Measurements from ENCODE around the gene ABCC3. TPM values are rescaled to one million over a fixed set of nuclear protein-coding genes. Genes with fewer than 3 reads are reported as not detected.
"Not testable (repeated sequence)": the region's sequence is repeated elsewhere in the genome, so short reads cannot be mapped to it uniquely, and the experiment has no call there.

ABCC3 gene
- total and polyA plus RNA-seq, 5 experiments from 2014 or later, result 0.10 TPM; not detected in 4

GRCh38 chr17:50675190-50675589 is 40.5 kb downstream of the ABCC3 start:
- Mint-ChIP-seq H3K9me3 (no peaks in the 10 kb centered on the region), H3K4me3 (no peak overlapping the region), H3K27me3 (peaks cover 2 to 9% (median 8%) of the 10 kb centered on the region in 5 donors), H3K27ac (no peak overlapping the region), H3K36me3 (no peaks in the 10 kb centered on the region), H3K4me1 (peaks cover 0 to 2% (median 0%) of the 10 kb centered on the region in 4 donors)
- DNase-seq, result no peak
- POLR2A ChIA-PET, result no interaction called here
- ATAC-seq, result no peak

DNA sequence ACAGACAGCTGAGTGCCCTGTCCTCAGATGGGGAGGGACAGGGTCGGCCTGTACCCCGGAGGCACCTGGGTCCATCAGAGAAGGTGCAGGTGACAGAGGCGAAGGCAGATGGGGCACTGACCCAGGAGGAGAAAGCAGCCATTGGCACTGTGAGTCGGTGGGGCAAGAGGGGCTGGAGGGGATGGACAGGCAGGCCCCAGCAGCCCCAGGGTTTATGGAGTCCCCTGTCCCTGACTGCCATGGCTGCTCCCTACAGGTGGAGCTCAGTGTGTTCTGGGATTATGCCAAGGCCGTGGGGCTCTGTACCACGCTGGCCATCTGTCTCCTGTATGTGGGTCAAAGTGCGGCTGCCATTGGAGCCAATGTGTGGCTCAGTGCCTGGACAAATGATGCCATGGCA is 40.9 kb downstream of the ABCC3 start:
- H3K36me3 Mint-ChIP-seq, result no peaks in the 10 kb centered on the region
- no peak for ATAC-seq
- H3K27me3 Mint-ChIP-seq, result peaks cover 4 to 13% (median 9%) of the 10 kb centered on the region in 5 donors
- no peak overlapping the region for H3K27ac Mint-ChIP-seq
- peaks cover 0 to 2% (median 0%) of the 10 kb centered on the region in 4 donors for H3K4me1 Mint-ChIP-seq
- H3K4me3 Mint-ChIP-seq, result no peak overlapping the region
- no peak for DNase-seq
- POLR2A ChIA-PET, result no interaction called here
- H3K9me3 Mint-ChIP-seq, result no peaks in the 10 kb centered on the region

GRCh38 chr17:50676065-50676975 is 41.6 kb downstream of the ABCC3 start:
- Mint-ChIP-seq H3K27me3 (peaks cover 6 to 20% (median 13%) of the 10 kb centered on the region in 5 donors), H3K9me3 (no peaks in the 10 kb centered on the region), H3K4me1 (peaks cover under 1 to 3% (median 3%) of the 10 kb centered on the region in 4 donors), H3K4me3 (no peak overlapping the region), H3K27ac (peak overlapping the region in 1 of 10 donors; percentile 32), H3K36me3 (no peaks in the 10 kb centered on the region)
- ATAC-seq (no peak), DNase-seq (no peak)
- POLR2A ChIA-PET, result no interaction called here

DNA sequence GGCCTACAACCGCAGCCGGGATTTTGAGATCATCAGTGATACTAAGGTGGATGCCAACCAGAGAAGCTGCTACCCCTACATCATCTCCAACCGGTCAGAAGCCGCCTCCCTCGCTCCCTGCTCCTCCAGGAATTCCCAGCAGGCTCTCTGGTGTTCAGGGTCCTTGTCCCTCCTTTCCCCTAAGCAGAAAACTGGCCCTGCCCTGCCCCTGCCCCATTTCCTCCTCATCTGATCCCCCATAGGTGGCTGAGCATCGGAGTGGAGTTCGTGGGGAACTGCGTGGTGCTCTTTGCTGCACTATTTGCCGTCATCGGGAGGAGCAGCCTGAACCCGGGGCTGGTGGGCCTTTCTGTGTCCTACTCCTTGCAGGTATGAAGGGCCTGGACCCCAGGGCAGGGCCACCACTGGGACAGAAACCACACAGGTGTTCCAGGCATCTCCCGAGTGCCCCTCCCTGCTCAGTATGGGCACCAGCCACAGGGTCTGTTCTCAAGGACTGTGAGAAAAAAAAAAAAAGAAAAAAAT is 43.2 kb downstream of the ABCC3 start:
- POLR2A ChIA-PET, result no interaction called here
- peaks cover 2 to 7% (median 5%) of the 10 kb centered on the region in 4 donors for H3K4me1 Mint-ChIP-seq
- DNase-seq, result no peak
- peak overlapping the region in 1 of 10 donors; percentile 27 for H3K27ac Mint-ChIP-seq
- peaks cover 7 to 31% (median 17%) of the 10 kb centered on the region in 5 donors for H3K27me3 Mint-ChIP-seq
- H3K4me3 Mint-ChIP-seq, result no peak overlapping the region
- no peak for ATAC-seq
- no peaks in the 10 kb centered on the region for H3K36me3 Mint-ChIP-seq
- H3K9me3 Mint-ChIP-seq, result no peaks in the 10 kb centered on the region

- peaks cover 2 to 7% (median 5%) of the 10 kb centered on the region in 4 donors for H3K4me1 Mint-ChIP-seq
- DNase-seq (no peak), ATAC-seq (no peak)
- peaks cover 7 to 31% (median 17%) of the 10 kb centered on the region in 5 donors for H3K27me3 Mint-ChIP-seq
- H3K27ac Mint-ChIP-seq, result no peak overlapping the region
- no peaks in the 10 kb centered on the region for H3K36me3 Mint-ChIP-seq
- no peaks in the 10 kb centered on the region for H3K9me3 Mint-ChIP-seq
- no peak overlapping the region for H3K4me3 Mint-ChIP-seq
- POLR2A ChIA-PET, result no interaction called here
These were observed 44.4 kb downstream of the ABCC3 start for GRCh38 chr17:50679008-50679544.

DNA sequence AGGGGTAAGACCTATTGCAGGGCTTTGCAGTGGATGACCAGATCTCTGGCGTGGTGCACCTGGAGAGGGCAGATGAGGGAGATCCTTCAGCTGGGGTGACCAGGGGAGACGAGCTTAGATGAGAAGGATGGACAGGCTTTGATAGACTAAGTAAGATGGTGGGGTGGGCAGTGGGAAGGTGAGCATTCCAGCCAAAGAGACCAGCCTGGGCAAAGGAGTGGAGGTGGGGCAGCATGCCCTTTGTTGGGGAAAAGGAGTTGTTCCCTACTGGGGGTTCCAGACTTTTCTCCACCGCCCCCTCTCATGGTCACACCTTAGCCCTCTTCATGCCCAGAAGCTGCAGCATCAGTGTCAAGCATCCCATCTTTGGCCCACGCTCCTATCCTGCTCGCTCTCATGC is 45.4 kb downstream of the ABCC3 start:
- Mint-ChIP-seq H3K36me3 (no peaks in the 10 kb centered on the region), H3K4me1 (peaks cover 2 to 7% (median 5%) of the 10 kb centered on the region in 4 donors), H3K27ac (peak overlapping the region in 1 of 10 donors; percentile 42), H3K9me3 (no peaks in the 10 kb centered on the region), H3K27me3 (peaks cover 7 to 31% (median 17%) of the 10 kb centered on the region in 5 donors), H3K4me3 (no peak overlapping the region)
- POLR2A ChIA-PET, result no interaction called here
- DNase-seq (no peak), ATAC-seq (no peak)

GRCh38 chr17:50680543-50681262 is 46.0 kb downstream of the ABCC3 start:
- DNase-seq, H3K9me3 Mint-ChIP-seq, H3K27ac Mint-ChIP-seq, ATAC-seq, POLR2A ChIA-PET, H3K4me1 Mint-ChIP-seq, H3K36me3 Mint-ChIP-seq: not testable (repeated sequence)
- Mint-ChIP-seq H3K27me3 (peaks cover 8 to 31% (median 17%) of the 10 kb centered on the region in 5 donors), H3K4me3 (peak overlapping the region in 1 of 10 donors; percentile 56)

DNA sequence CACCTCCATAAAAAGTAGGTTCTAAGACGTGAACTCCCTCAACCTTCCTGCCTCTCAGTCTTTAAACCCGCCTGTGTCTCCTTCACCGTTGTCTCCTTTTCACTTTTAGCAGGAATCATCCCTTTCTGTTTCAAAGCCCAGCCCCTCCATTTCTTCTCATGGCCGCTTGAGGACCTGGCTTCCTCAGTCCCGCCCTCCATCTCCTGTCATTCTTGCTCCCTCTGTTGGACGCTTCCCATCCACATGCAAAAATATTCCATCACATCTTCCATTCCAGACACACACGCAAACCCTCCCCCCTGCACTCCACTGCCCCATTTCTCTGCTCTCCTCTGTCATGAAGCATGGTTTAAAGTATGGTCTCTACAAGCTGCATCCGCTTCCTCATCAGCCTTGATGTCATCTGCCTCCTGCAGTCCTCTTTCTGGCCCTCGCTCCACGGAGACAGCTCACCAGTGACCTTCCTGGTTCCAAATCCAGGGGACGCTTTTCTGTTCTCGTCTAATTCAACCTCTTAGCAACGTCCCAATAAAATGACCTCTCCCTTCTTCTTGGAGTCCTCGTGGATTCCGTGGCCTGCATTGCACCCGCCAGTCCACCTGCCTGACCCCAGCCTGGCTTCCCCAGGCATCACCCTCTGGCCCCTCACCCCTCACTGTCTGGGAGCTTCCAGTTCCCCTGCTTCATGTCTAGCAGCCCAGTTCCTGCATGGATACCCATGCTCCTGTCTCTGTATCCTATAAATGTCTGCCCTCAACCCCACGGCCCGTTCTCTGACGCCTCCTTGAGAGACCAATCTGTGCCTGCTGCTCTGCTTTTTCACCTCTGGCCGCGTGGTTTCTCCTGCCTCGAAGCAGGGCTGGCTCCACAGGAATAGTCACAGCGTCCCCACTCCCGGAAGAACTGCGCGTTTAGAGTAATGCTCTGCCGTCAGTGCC is 46.9 kb downstream of the ABCC3 start:
- POLR2A ChIA-PET, result no interaction called here
- H3K4me3 Mint-ChIP-seq, result peak overlapping the region in 1 of 10 donors; percentile 56
- no peak for DNase-seq
- ATAC-seq, result no peak
- peaks cover 8 to 31% (median 18%) of the 10 kb centered on the region in 5 donors for H3K27me3 Mint-ChIP-seq
- no peaks in the 10 kb centered on the region for H3K36me3 Mint-ChIP-seq
- peaks cover 2 to 7% (median 5%) of the 10 kb centered on the region in 4 donors for H3K4me1 Mint-ChIP-seq
- H3K9me3 Mint-ChIP-seq, result no peaks in the 10 kb centered on the region
- peak overlapping the region in 3 of 10 donors; percentile 8 to 58 (median 48) for H3K27ac Mint-ChIP-seq

- Mint-ChIP-seq H3K27me3 (peaks cover 8 to 31% (median 19%) of the 10 kb centered on the region in 5 donors), H3K9me3 (no peaks in the 10 kb centered on the region), H3K4me3 (no peak overlapping the region), H3K27ac (no peak overlapping the region), H3K4me1 (peaks cover 2 to 7% (median 5%) of the 10 kb centered on the region in 4 donors), H3K36me3 (no peaks in the 10 kb centered on the region)
- ATAC-seq, result no peak
- no peak for DNase-seq
- POLR2A ChIA-PET, result no interaction called here
These were observed 47.8 kb downstream of the ABCC3 start for GRCh38 chr17:50682441-50682840.

DNA sequence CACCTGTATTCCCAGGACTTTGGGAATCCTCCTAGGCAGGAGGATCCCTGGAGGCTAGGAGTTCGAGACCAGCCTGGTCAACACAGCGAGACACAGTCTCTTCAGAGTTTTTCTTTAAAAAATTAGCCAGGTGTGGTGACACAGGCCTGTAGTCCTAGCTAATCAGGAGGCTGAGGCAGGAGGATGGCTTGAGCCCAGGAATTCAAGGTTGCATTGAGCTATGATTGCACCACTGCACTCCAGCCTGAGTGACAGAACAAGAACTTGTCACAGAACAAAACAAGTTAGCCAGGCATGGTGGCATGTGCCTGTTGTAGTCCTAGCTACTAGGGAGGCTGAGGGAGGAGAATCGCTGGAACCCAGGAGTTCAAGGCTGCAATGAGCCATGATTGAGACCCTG is 48.3 kb downstream of the ABCC3 start:
- ATAC-seq (no peak), DNase-seq (no peak)
- Mint-ChIP-seq H3K9me3 (no peaks in the 10 kb centered on the region), H3K27me3 (peaks cover 8 to 31% (median 19%) of the 10 kb centered on the region in 5 donors), H3K4me1 (peaks cover 2 to 7% (median 5%) of the 10 kb centered on the region in 4 donors), H3K36me3 (no peaks in the 10 kb centered on the region), H3K27ac (no peak overlapping the region), H3K4me3 (no peak overlapping the region)
- POLR2A ChIA-PET, result no interaction called here

- POLR2A ChIA-PET, result no interaction called here
- DNase-seq, result no peak
- ATAC-seq, result no peak
- Mint-ChIP-seq H3K27me3 (peaks cover 8 to 31% (median 19%) of the 10 kb centered on the region in 5 donors), H3K9me3 (no peaks in the 10 kb centered on the region), H3K36me3 (no peaks in the 10 kb centered on the region), H3K27ac (no peak overlapping the region), H3K4me3 (no peak overlapping the region), H3K4me1 (peaks cover 2 to 7% (median 5%) of the 10 kb centered on the region in 4 donors)
These were observed 49.0 kb downstream of the ABCC3 start for GRCh38 chr17:50683434-50684287.
